ENCODE data around the gene RNF125. TPM values are rescaled to one million over a fixed set of nuclear protein-coding genes. Genes with fewer than 3 reads are reported as not detected.

Gene RNF125
- total and polyA plus RNA-seq, 2 experiments from 2014 or later, result 11.4 to 29.2 TPM

GRCh38 chr18:32032609-32033008, 14.0 kb downstream of the RNF125 start:
- H2AFZ ChIP-seq, result no peak overlapping the region
- H3K36me3 ChIP-seq (ENCODE audit: insufficient read depth), result no peaks in the 10 kb centered on the region; the same call in 1 of the 2 replicates
- no peaks in the 10 kb centered on the region for H3K27me3 ChIP-seq (ENCODE audit: insufficient read depth)
- no peak for TF ChIP-seq CREB1 (CRISPR knock-in tag; IDR thresholded peaks at IDR 0.05; ENCODE audit: low read depth)
- TF ChIP-seq ETS1 (IDR thresholded peaks at IDR 0.05), result no peak
- TF ChIP-seq ZNF331 (CRISPR knock-in tag; IDR thresholded peaks at IDR 0.05; ENCODE audit: low read depth), result no peak
- TF ChIP-seq STAT1 (IDR thresholded peaks at IDR 0.05; ENCODE audit: unreplicated experiment), result no peak
- no peak for TF ChIP-seq NANOG (IDR thresholded peaks at IDR 0.05; ENCODE audit: borderline replicate concordance)
- Mint-ChIP-seq H3K36me3 (ENCODE audit: low read depth) (peaks cover 13% of the 10 kb centered on the region), H3K27ac (no peak overlapping the region), H3K9me3 (no peaks in the 10 kb centered on the region), H3K27me3 (ENCODE audit: insufficient read depth, low read depth, poor library complexity) (peaks cover 2% of the 10 kb centered on the region), H3K4me3 (no peak overlapping the region), H3K4me1 (no peaks in the 10 kb centered on the region)
- H3F3A ChIP-seq (replicated peaks; ENCODE audit: low read depth), result no peaks in the 10 kb centered on the region
- H3K4me2 ChIP-seq, result no peak overlapping the region
- DNase-seq (ENCODE audit: low spot score), result no peak
- peaks cover 3% of the 10 kb centered on the region for H3K79me2 ChIP-seq (replicated peaks; ENCODE audit: insufficient read depth)
- no peak overlapping the region for H3K4me3 ChIP-seq
- H3K27ac ChIP-seq (ENCODE audit: low read depth), result no peak overlapping the region
- 0 out of 2 replicates have a peak, but pooled peaks cover 5% of the 10 kb centered on the region for H4K20me1 ChIP-seq (replicated peaks; ENCODE audit: insufficient read depth)
- H3K4me1 ChIP-seq (ENCODE audit: insufficient read depth), result no peaks in the 10 kb centered on the region
- H3K9me2 ChIP-seq (ENCODE audit: insufficient read depth), result no peaks in the 10 kb centered on the region
- no peak for ATAC-seq

- DNase-seq (ENCODE audit: low spot score), result no peak
- Mint-ChIP-seq H3K4me3 (no peak overlapping the region), H3K27me3 (ENCODE audit: insufficient read depth, low read depth, poor library complexity) (no peaks in the 10 kb centered on the region), H3K4me1 (no peaks in the 10 kb centered on the region), H3K9me3 (no peaks in the 10 kb centered on the region), H3K27ac (no peak overlapping the region), H3K36me3 (ENCODE audit: low read depth) (peaks cover 26% of the 10 kb centered on the region)
- Histone ChIP-seq H3K36me3 (ENCODE audit: insufficient read depth) (no peaks in the 10 kb centered on the region; the same call in 1 of the 2 replicates), H2AFZ (no peak overlapping the region), H3K27ac (ENCODE audit: low read depth) (no peak overlapping the region), H4K20me1 (replicated peaks; ENCODE audit: insufficient read depth) (0 out of 2 replicates have a peak, but pooled peaks cover 5% of the 10 kb centered on the region), H3F3A (replicated peaks; ENCODE audit: low read depth) (no peaks in the 10 kb centered on the region), H3K4me3 (no peak overlapping the region), H3K27me3 (ENCODE audit: insufficient read depth) (no peaks in the 10 kb centered on the region), H3K4me2 (no peak overlapping the region), H3K4me1 (ENCODE audit: insufficient read depth) (no peaks in the 10 kb centered on the region), H3K9me2 (ENCODE audit: insufficient read depth) (no peaks in the 10 kb centered on the region), H3K79me2 (replicated peaks; ENCODE audit: insufficient read depth) (no peaks in the 10 kb centered on the region)
- TF ChIP-seq ETS1 (IDR thresholded peaks at IDR 0.05), result no peak
- ATAC-seq, result no peak
These were observed 18.0 kb downstream of the RNF125 start for GRCh38 chr18:32036506-32037180.

GRCh38 chr18:32037616-32038015, 19.0 kb downstream of the RNF125 start:
- H3K4me1 ChIP-seq (ENCODE audit: insufficient read depth), result no peaks in the 10 kb centered on the region
- H2AFZ ChIP-seq, result no peak overlapping the region
- no peaks in the 10 kb centered on the region for H3K9me3 Mint-ChIP-seq
- peaks cover 32% of the 10 kb centered on the region for H3K36me3 Mint-ChIP-seq (ENCODE audit: low read depth)
- no peaks in the 10 kb centered on the region for H3K4me1 Mint-ChIP-seq
- DNase-seq (ENCODE audit: low spot score) (no peak), ATAC-seq (no peak)
- 0 out of 2 replicates have a peak, but pooled peaks cover 5% of the 10 kb centered on the region for H4K20me1 ChIP-seq (replicated peaks; ENCODE audit: insufficient read depth)
- H3K4me2 ChIP-seq, result no peak overlapping the region
- no peaks in the 10 kb centered on the region for H3K27me3 Mint-ChIP-seq (ENCODE audit: insufficient read depth, low read depth, poor library complexity)
- no peaks in the 10 kb centered on the region; the same call in 1 of the 2 replicates for H3K36me3 ChIP-seq (ENCODE audit: insufficient read depth)
- no peaks in the 10 kb centered on the region for H3K27me3 ChIP-seq (ENCODE audit: insufficient read depth)
- no peaks in the 10 kb centered on the region for H3K79me2 ChIP-seq (replicated peaks; ENCODE audit: insufficient read depth)
- H3K9me2 ChIP-seq (ENCODE audit: insufficient read depth), result no peaks in the 10 kb centered on the region
- no peak overlapping the region for H3K4me3 ChIP-seq
- H3K4me3 Mint-ChIP-seq, result no peak overlapping the region
- H3F3A ChIP-seq (replicated peaks; ENCODE audit: low read depth), result no peaks in the 10 kb centered on the region
- H3K27ac ChIP-seq (ENCODE audit: low read depth), result no peak overlapping the region
- H3K27ac Mint-ChIP-seq, result no peak overlapping the region
- no peak for TF ChIP-seq EZH2 (IDR thresholded peaks at IDR 0.05; ENCODE audit: low read depth, unreplicated experiment)
- TF ChIP-seq POLR2AphosphoS5 (IDR thresholded peaks at IDR 0.05; ENCODE audit: low read depth), result no peak
- no peak for TF ChIP-seq REST (IDR thresholded peaks at IDR 0.05; ENCODE audit: unreplicated experiment)
- no peak for TF ChIP-seq ZNF331 (CRISPR knock-in tag; IDR thresholded peaks at IDR 0.05; ENCODE audit: low read depth)
- TF ChIP-seq STAT1 (IDR thresholded peaks at IDR 0.05; ENCODE audit: unreplicated experiment), result no peak
- no peak for TF ChIP-seq NANOG (IDR thresholded peaks at IDR 0.05; ENCODE audit: borderline replicate concordance)
- TF ChIP-seq EZH2phosphoT487 (IDR thresholded peaks at IDR 0.05; ENCODE audit: unreplicated experiment), result no peak

Data from GM23338 (cell line).